NT2/D1 (cell line): Measurements from ENCODE around the gene SETDB2.

Experiments
- DNase-seq: peaks from one replicate; pipeline ENCODE4 v3.0.0-alpha.2; 2011; ENCODE audit warnings: low read depth, low spot score
- H3K27me3 ChIP-seq: 2 replicates; pipeline ENCODE4 v1.6.0; 2011; ENCODE audit warnings: mild to moderate bottlenecking; ENCODE audit not compliant: insufficient read length, insufficient read depth
- H3K36me3 ChIP-seq: 2 replicates; pipeline ENCODE4 v1.6.1; 2011; ENCODE audit warnings: mild to moderate bottlenecking, low read length, mixed read lengths; ENCODE audit not compliant: insufficient read depth, insufficient read length
- H3K4me1 ChIP-seq: 2 replicates; pipeline ENCODE4 v1.5.1; 2011; ENCODE audit not compliant: insufficient read depth, insufficient read length
- H3K4me3 ChIP-seq: 2 replicates; pipeline ENCODE4 v1.5.1; 2011; ENCODE audit warnings: low read depth; ENCODE audit not compliant: insufficient read length
- H3K9ac ChIP-seq: 2 replicates; pipeline ENCODE4 v1.6.0; 2011; ENCODE audit warnings: low read depth; ENCODE audit not compliant: insufficient read length
- H3K9me3 ChIP-seq: 2 replicates; pipeline ENCODE4 v1.5.1; 2011; ENCODE audit warnings: mild to moderate bottlenecking, low read length; ENCODE audit not compliant: insufficient read depth
- SUZ12 ChIP-seq: IDR thresholded peaks from 2 replicates; pipeline ENCODE4 v1.6.1; 2011; ENCODE audit not compliant: insufficient read length, insufficient read depth; ENCODE audit errors: extremely low read depth
- YY1 ChIP-seq: IDR thresholded peaks from 2 replicates; pipeline ENCODE4 v1.6.1; 2011; ENCODE audit not compliant: insufficient read length, insufficient read depth
- ZNF274 ChIP-seq: IDR thresholded peaks from 2 replicates; pipeline ENCODE4 v1.6.1; 2011; ENCODE audit warnings: mild to moderate bottlenecking, low read depth, low read length

The SETDB2 gene

DNA sequence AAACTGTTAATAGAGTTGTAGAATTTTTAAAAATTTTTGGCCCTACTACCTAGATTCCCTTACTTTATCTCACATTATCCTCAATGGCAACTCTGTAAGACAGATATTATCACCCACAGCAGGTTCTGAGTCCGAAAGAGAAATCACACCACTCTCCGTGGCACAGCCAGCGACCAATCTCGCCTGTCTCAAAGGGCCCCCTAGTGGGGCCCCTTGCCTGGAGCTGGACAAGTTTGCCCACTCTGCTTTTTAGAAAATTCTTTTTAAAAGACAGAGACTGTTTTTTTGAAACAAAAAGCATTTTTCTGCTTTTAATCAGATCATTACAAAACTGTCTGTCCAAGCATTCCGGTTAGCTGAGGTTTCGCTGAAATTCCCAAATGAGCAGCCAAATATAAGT, 73.4 kb downstream of the SETDB2 start:
- no peak overlapping the region for H3K4me3 ChIP-seq
- H3K4me1 ChIP-seq, result no peaks in the 10 kb centered on the region
- H3K27me3 ChIP-seq, result no peaks in the 10 kb centered on the region
- TF ChIP-seq SUZ12, result no peak
- no peak overlapping the region for H3K9ac ChIP-seq
- no peak for DNase-seq
- no peaks in the 10 kb centered on the region for H3K36me3 ChIP-seq
- H3K9me3 ChIP-seq, result no peaks in the 10 kb centered on the region

DNA sequence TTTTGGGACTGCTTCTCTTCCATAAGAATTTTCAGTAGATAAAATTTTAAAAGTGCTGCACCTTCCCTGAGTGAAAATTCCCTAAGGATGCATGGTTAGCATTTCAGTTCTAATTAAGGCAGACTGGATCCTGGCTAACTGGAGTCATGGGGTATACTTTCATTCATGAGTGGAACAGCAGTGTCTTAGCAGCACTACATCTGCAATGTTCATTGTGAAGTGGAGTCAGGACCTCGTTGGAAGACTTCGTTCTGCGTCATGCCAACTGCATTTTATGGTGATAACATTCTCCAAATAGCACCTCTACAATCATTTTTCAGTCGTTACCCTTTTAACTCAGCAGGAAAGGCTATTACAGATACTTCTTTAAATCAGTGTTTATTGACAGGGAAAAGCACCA, 77.2 kb downstream of the SETDB2 start:
- Histone ChIP-seq H3K9me3 (no peaks in the 10 kb centered on the region), H3K36me3 (no peaks in the 10 kb centered on the region), H3K27me3 (no peaks in the 10 kb centered on the region), H3K4me1 (no peaks in the 10 kb centered on the region), H3K9ac (no peak overlapping the region), H3K4me3 (no peak overlapping the region)
- TF ChIP-seq SUZ12 (no peak), ZNF274 (no peak), YY1 (no peak)
- DNase-seq, result no peak

DNA sequence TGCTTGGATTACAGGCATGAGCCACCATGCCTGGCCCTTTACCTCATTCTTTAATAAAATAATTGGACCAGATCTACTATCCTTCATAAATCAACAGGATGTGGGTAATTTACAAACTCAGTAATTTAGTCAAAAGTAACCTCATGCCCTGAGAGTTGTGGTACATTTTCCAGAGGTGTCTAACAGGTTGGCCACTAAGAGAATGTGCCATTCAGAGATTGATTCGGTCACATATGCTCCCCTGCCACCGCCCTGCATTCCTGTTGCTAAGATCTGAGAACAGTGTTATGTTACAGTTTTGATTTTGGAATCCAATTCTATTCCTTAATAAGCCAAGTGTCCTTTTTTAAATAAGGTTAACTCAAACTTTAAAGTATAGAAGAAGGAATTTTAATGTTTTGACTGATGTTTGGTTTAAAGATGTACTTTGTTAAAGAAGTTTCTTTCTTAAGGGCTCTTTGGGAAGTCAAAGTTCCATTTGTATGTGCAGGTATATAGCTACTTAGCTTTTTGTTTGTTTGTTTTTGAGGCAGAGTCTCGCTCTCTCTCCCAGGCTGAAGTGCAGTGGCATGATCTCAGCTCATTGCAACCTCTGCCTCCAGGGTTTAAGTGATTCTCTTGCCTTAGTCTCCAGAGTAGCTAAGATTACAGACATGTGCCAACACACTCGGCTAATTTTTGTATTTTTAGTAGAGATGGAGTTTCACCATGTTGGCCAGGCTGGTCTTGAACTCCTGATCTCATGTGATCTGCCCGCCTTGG, 80.8 kb downstream of the SETDB2 start:
- H3K9me3 ChIP-seq, result no peaks in the 10 kb centered on the region
- TF ChIP-seq SUZ12 (no peak), ZNF274 (no peak)
- no peaks in the 10 kb centered on the region for H3K27me3 ChIP-seq
- DNase-seq, result no peak
- no peak overlapping the region for H3K4me3 ChIP-seq
- no peak overlapping the region for H3K9ac ChIP-seq
- no peaks in the 10 kb centered on the region for H3K36me3 ChIP-seq
- no peaks in the 10 kb centered on the region for H3K4me1 ChIP-seq

DNA sequence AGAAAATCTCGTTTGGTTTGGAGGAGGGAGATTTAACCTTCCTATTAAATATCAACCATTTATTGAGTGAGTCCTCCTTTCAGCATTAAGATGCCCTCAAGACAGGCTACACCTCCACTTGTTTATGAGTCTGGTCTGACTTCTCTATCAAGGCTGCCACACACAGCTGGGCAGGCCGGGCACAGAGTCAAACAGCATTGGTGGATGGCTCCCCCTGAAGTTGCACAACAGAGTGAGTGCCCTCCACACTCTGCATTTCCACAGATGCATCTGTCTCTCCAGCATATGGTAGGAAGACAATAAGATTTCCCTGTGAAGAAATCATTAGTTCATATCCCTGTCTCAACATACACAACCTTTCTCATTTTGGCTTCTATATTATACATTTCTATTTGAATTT, 83.0 kb downstream of the SETDB2 start:
- DNase-seq, result no peak
- no peak for TF ChIP-seq SUZ12
- TF ChIP-seq YY1, result no peak
- no peak for TF ChIP-seq ZNF274
- Histone ChIP-seq H3K36me3 (no peaks in the 10 kb centered on the region), H3K9me3 (no peaks in the 10 kb centered on the region), H3K9ac (no peak overlapping the region), H3K4me1 (no peaks in the 10 kb centered on the region), H3K27me3 (no peaks in the 10 kb centered on the region), H3K4me3 (no peak overlapping the region)

DNA sequence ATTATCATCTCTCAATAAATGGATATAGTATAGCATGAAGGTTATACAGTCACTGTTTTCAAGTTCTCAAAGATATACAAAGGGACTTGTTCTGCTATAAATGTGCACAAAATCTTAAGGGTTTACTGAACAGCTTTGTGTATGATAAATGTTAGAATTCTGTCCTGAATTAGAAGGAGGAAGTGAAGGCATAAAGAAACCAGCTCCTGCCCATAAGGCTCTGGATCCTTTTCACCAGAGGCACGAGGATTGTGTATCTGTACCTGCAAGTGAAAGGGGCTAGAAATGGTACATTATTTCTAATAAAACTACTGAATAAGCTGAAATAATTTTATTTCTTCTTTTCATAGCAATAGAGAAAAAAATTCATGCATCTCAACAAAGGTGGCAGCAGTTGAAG, 84.1 kb downstream of the SETDB2 start:
- Histone ChIP-seq H3K4me3 (no peak overlapping the region), H3K27me3 (no peaks in the 10 kb centered on the region), H3K4me1 (no peaks in the 10 kb centered on the region), H3K9ac (no peak overlapping the region), H3K9me3 (no peaks in the 10 kb centered on the region), H3K36me3 (no peaks in the 10 kb centered on the region)
- TF ChIP-seq SUZ12 (no peak), ZNF274 (no peak), YY1 (no peak)
- DNase-seq, result no peak

DNA sequence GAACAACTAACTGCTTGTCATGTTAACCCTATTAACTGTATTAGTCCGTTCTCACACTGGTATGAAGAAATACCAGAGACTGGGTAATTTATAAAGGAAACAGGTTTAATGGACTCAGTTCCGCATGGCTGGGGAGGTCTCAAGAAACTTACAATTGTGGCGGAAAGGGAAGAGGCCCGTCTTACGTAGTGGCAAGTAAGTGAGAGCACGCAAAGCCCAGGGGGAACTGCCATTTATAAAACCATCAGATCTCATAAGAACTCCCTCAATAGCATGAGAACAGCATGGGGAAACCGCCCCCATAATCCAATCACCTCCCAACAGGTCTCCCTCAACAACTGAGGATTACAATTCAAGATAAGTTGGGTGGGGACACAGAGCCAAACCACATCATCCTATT, 86.4 kb downstream of the SETDB2 start:
- Histone ChIP-seq H3K4me1 (no peaks in the 10 kb centered on the region), H3K9ac (no peak overlapping the region), H3K9me3 (no peaks in the 10 kb centered on the region), H3K27me3 (no peaks in the 10 kb centered on the region), H3K36me3 (no peaks in the 10 kb centered on the region), H3K4me3 (no peak overlapping the region)
- DNase-seq, result no peak
- no peak for TF ChIP-seq ZNF274
- no peak for TF ChIP-seq SUZ12
- TF ChIP-seq YY1, result no peak

DNA sequence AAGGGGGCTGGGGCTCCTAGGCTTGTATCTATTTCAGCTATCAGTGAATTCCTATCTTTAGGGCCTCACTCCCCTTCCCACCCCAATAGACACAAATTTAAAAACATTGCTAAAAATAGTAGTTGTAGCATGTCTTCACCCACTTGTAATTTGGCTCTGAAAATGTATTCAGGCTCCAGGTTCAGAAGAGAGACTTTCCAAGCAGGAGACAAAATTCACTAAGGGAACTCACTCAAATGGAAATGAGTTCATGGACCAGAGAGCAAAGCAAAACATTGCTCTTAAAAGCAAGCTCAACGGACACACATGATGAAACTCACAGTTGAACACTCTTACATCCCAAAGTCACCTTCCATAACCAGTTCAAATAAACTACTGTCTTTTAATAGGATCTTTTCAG, 88.5 kb downstream of the SETDB2 start:
- H3K36me3 ChIP-seq, result no peaks in the 10 kb centered on the region
- H3K4me1 ChIP-seq, result no peaks in the 10 kb centered on the region

DNA sequence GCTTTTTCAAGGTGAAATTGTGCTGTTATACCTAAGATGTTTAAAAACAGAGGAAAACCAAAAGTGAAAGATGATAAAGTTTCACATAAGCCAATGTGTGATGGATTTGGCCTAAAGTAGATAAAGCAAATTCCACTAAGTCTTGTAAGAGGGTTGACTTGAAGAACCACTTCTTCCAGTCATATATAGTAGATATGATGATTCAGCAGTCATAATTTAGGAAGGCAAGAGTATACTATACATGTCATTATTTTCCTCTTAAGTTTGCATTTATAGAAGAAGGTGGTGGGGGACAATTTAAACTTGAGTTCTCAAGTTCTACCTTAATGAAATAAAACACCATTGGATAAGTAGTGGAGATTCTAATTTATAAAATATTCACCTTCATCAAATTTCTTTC, 88.9 kb downstream of the SETDB2 start:
- H3K4me3 ChIP-seq, result no peak overlapping the region
- H3K36me3 ChIP-seq, result no peaks in the 10 kb centered on the region
- DNase-seq, result no peak
- no peak for TF ChIP-seq SUZ12
- TF ChIP-seq ZNF274, result no peak
- TF ChIP-seq YY1, result no peak
- H3K4me1 ChIP-seq, result no peaks in the 10 kb centered on the region
- no peaks in the 10 kb centered on the region for H3K27me3 ChIP-seq
- H3K9ac ChIP-seq, result no peak overlapping the region
- H3K9me3 ChIP-seq, result no peaks in the 10 kb centered on the region

More for the DNA sequence above, 88.5 kb downstream of the SETDB2 start:
- no peaks in the 10 kb centered on the region for H3K9me3 ChIP-seq
- TF ChIP-seq ZNF274 (no peak), SUZ12 (no peak), YY1 (no peak)
- no peak overlapping the region for H3K4me3 ChIP-seq
- no peak overlapping the region for H3K9ac ChIP-seq
- no peaks in the 10 kb centered on the region for H3K27me3 ChIP-seq
- DNase-seq, result no peak
